Brain pericyte (primary cell): ENCODE results near the gene ADIPOR2.

Experiments used
- DNase-seq: peaks from one replicate; pipeline ENCODE4 v3.0.0-alpha.2; 2012; ENCODE audit warnings: low read depth, low spot score

ADIPOR2 gene

DNA sequence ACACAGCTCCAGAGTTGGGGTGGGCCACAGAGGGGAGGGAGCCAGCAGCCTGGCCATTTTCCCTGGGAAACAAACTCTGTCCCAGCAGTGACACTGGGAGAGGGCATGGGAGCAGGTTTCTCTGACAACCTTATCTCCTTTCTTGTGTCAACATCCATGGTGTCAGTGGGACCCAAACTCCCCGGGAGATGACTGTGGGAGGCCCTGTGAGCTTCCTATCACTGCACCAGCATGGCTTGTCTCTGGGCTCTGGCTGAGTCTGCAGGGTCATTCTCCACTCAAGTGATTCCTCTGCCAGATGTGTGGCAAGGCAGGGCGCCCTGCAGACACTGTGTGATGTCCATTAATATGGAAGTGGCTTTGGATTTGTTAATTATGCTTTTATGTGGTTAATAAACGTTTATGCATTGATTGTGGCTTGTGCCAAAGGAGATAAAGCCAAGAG is 139.6 kb downstream of the ADIPOR2 start:
- no peak for DNase-seq

DNA sequence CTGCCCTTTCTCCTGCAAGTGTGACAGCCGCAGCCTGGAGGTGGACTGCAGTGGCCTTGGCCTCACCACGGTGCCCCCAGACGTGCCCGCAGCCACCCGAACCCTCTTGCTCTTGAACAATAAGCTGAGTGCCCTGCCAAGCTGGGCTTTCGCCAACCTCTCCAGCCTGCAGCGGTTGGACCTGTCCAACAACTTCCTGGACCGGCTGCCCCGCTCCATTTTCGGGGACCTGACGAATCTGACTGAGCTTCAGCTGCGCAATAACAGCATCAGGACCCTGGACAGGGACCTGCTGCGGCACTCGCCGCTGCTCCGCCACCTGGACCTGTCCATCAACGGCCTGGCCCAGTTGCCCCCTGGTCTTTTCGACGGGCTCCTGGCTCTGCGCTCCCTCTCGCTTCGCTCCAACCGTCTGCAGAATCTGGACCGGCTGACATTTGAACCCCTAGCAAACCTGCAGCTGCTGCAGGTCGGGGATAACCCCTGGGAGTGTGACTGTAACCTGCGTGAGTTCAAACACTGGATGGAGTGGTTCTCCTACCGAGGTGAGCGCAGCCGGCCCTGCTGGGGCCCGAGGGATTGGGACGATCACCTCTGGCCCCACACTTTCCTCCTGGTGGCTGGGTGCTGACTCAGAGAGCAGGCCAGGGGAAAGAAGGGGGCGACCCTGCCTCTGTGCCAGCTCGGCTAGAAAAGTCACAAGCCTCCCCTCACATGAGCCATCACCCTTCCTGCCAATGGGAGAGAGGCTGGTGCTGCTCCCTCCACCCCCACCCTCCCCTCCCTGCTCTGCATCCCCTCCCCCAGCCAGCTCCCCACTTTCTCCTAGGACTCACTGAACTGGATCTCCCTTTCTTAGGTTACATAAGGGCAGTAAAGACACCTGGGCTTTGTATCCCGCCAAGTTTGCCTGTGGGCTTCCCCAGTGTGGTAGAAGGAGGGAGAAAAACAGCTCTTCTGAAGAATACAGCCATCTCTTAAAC is 140.4 kb downstream of the ADIPOR2 start:
- DNase-seq = no peak

DNA sequence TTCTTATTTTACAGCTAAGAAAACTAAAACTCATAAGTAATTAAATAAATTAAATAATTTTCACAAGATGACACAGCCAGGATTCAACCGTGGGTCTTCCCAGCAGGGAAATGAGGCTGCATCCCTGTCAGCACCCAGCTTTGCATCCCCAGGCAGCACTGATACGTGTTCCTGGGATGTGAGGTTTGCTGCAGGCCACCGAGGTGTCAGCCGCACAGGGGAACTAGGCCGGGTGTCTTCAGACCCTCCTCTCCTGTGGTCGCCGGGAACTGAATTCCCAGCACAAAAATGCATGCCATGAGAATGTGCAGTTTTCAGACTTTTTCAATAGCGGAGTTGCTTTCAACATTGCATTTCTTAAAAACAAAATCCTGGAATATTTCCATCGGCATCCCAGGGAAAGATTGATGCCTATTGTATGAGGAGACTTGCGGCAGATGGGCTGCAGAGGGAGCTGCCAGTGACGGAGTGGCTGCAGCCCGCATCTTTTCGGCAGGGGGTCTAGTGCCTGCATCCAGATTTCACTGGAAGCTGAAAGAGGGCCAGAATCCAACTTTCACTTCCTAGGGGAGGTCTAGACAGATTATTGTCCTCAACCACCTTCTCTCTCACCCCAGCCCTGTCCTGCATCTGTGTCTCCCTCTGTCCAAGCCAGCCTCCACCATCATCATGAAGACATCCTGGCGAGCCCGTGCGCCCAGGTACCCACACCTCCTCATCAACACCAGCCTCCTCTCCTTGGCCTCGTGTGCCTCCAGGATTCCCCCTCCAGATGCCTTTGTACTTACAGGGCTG is 142.1 kb downstream of the ADIPOR2 start:
- no peak for DNase-seq

DNA sequence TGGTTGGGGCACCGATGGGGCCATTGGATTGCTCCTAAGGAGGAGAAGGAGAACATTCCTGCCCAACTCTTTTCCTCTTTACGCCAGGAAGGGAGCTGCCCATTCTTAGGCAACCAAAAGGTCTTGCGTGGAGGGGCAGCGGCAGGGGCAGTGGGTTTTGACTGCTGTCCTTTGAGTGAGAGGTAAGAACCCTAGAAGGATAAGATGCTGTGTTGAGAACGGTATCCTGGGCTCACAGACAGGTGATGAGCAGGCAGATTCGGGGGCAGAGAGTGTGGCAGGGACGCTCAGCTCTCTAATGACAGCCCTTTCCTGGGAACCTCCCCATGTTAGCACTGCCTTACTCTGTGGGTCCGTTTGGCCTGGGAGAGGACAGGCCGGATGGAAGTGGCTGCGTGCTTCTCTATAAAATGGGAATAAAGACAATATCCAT is 142.7 kb downstream of the ADIPOR2 start:
- no peak for DNase-seq

DNA sequence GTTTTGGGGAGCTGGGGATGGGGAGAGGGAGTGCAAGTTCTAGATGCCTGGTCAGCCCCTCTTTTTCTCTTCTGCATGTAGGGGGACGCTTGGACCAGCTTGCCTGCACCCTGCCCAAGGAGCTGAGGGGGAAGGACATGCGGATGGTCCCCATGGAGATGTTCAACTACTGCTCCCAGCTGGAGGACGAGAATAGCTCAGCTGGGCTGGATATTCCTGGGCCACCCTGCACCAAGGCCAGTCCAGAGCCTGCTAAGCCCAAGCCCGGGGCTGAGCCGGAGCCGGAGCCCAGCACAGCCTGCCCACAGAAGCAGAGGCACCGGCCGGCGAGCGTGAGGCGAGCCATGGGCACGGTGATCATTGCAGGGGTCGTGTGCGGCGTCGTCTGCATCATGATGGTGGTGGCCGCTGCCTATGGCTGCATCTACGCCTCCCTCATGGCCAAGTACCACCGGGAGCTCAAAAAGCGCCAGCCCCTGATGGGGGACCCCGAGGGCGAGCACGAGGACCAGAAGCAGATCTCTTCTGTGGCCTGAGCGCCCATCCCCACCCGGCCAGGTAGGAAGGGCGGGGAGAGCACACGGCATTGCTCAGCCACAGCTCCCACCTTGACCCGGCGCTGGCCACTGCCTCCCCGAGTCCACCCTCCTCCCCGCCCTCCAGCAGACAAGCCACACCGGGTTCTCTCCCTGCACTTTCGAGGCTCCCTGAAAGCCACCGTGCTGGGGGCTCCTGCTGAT is 143.5 kb downstream of the ADIPOR2 start:
- no peak for DNase-seq

DNA sequence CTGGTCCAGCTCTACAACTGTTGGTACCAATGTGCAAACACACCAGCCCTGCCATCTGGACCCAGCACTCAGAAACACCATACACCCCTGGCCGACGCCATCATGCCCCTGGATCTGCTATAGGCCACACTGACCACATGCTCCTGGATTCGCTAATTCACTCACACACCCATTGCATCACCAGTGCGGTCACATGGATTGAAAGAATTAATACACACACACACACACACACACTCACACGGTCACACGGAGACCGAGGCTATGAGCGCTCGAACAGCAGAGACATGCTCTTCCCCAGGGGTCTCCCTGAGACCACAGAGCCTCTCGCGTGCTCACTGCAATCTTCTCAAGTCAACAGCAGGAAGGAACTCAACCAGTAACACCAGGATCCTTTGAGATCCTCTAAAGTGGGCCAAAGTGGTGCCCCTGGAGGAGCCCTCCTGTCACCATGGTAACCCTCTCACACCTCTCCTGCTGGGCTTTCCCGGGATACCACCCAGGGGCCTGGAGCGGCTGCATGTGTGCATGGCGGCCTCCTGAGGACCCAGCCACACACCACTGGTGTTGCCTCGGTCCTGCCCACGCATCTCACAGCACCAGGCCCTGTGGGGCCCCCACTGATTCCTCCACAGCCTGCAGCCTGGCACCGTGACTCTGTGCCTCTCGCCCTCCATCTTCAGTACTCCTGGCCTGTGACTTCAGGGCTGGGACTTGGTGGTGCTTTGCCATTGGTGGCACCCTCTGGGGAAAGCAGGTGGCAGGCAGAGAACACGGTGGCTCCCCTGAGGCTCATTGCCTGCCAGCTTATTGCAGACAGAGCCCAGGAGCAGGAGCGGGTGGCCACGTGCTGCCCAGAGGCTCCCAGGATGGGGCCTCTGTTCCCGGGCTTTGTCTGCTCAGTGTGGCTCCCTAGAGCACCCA is 144.6 kb downstream of the ADIPOR2 start:
- DNase-seq = no peak

DNA sequence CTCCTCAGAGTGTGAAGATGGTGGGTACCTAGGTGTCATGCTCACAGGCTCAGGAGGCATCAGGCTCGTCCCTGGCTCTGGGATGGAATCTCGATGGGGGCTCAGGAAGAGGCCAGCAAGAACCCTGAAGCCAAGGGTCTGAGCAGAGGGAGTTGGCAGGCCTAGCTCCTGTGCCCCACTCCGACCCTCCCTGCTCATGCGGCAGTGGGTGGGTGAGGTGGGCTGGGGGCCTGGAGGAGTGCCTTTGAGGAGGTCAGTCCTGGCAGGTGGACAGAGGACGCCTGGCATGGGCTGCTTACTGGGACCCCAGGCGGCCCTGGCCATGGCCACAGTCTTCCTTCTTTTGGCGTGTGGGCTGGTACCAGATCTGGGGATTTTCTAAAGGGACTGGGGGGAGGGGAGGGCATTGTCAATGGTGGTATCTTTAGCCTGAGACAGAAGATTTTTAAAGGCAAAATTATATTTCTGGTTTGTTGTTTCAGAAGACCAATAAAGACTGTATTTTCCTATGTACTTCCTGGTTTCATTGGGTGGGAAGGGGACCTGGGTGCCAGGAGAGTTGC is 145.5 kb downstream of the ADIPOR2 start:
- no peak for DNase-seq

DNA sequence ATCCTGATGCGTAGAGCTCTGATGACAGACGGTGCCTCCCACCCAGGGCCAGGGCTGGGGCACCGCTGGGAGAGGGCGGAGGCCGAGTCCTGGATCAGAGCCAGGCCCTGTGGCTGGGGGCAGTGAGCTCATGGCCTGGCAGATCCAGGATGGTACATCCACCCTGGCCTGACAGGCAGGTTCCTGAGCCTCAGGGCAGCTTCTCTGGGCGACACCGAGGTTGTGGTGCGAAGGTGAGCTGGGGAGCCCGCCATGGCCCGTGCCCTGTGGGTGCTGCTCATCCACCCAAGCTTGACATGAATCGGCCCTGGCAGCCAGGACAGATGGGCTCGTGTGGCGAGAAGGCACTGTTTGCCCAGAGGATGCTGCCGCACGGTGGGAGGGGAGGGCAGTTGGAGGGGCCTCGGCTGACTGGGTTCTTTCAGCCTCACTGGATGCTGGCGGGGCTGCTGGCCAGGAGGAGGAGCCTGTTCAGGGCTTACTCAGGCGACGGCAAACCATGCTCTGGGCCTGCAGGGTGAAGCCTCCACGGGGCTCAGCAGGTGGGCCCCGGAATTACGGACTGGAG is 146.1 kb downstream of the ADIPOR2 start:
- no peak for DNase-seq

DNA sequence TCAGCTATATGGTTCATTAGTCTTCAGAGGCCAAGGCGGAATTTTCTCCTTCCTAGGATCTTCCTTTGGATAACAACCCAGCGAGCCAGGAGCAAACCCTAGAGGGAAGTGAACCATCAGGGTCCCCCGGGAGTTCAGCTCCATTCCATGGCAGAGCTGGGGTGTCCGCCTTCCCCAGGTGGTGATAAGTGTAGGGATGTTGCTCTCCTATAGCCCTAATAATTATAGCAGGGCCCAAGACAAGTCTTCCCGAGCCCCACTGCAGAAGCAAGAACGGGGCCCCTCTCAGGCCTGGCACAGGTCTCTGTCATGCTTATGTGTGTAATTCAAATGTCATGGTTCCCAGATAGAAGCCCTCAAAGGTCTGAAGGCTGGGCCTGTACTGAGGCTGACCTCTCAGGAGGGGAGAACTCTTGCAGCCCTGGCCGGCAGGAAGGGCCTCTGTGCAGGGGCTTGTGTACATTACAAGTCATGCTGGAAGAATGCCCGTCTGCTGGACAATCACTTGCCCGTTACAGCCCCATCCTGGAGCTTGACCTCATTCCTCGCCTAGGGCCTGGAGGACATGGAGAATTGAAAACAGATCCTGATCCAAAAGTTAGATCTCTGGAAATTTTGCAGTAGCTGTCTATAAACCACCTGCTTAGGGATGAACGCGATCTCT is 146.8 kb downstream of the ADIPOR2 start:
- DNase-seq = no peak
